ENCODE data around the gene ADAMTS17.

ADAMTS17 gene

DNA sequence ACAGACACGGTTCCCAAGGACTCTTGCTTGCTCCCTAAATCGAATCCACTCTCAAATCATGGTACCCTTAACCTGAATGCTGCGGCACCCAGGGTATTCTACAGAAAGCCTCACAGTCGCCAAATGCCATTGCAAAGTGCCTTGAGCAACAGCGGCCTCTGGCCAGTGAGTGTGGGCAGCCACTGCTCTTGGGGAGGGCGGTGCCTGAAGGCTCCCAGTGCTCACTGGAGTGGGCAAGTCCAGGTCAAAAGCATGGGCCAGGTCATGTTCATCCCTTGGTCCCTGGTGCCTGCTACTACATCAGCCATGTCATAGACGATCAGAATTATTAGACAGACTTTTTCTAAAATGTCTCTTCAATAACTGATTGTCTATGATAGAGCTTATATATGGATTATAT is 82.5 kb downstream of the ADAMTS17 start:
- no peaks in the 10 kb centered on the region for H3K27me3 ChIP-seq (ENCODE audit: control insufficient read depth in 1 of 2, insufficient read depth in 2 of 2, low read length in 2 of 2)
- no peaks in the 10 kb centered on the region for H3K9me3 ChIP-seq (ENCODE audit: control insufficient read depth in 2 of 2, low read length in 2 of 2)
- H3K4me3 ChIP-seq (ENCODE audit: low read length in 2 of 2): no peak overlapping the region
- H3K4me1 ChIP-seq (ENCODE audit: control insufficient read depth, insufficient read depth, low read length): no peaks in the 10 kb centered on the region
- H3K27ac ChIP-seq (ENCODE audit: low read length): no peak overlapping the region
- H3K9ac ChIP-seq (ENCODE audit: low read length in 2 of 2): no peak overlapping the region
- peaks cover 0 to 2% of the 10 kb centered on the region in 2 donors for H3K36me3 ChIP-seq (ENCODE audit: control insufficient read depth in 2 of 2, insufficient read depth in 2 of 2, low read length in 2 of 2)

- no peak overlapping the region for H3K9ac ChIP-seq (ENCODE audit: low read length in 2 of 2)
Observed at GRCh38 chr15:100256970-100257650, 84.7 kb downstream of the ADAMTS17 start.

GRCh38 chr15:100256101-100256969 is 85.4 kb downstream of the ADAMTS17 start:
- Histone ChIP-seq H3K4me1 (ENCODE audit: control insufficient read depth, insufficient read depth, low read length) (no peaks in the 10 kb centered on the region), H3K9me3 (ENCODE audit: control insufficient read depth in 2 of 2, low read length in 2 of 2) (no peaks in the 10 kb centered on the region), H3K4me3 (ENCODE audit: low read length in 2 of 2) (no peak overlapping the region), H3K27ac (ENCODE audit: low read length) (no peak overlapping the region), H3K9ac (ENCODE audit: low read length in 2 of 2) (no peak overlapping the region), H3K27me3 (ENCODE audit: control insufficient read depth in 1 of 2, insufficient read depth in 2 of 2, low read length in 2 of 2) (no peaks in the 10 kb centered on the region), H3K36me3 (ENCODE audit: control insufficient read depth in 2 of 2, insufficient read depth in 2 of 2, low read length in 2 of 2) (no peaks in the 10 kb centered on the region)

More at GRCh38 chr15:100256970-100257650, 84.7 kb downstream of the ADAMTS17 start:
- H3K27me3 ChIP-seq (ENCODE audit: control insufficient read depth in 1 of 2, insufficient read depth in 2 of 2, low read length in 2 of 2): no peaks in the 10 kb centered on the region
- H3K4me1 ChIP-seq (ENCODE audit: control insufficient read depth, insufficient read depth, low read length): no peaks in the 10 kb centered on the region
- H3K4me3 ChIP-seq (ENCODE audit: low read length in 2 of 2): no peak overlapping the region
- H3K36me3 ChIP-seq (ENCODE audit: control insufficient read depth in 2 of 2, insufficient read depth in 2 of 2, low read length in 2 of 2): peaks cover 0 to 2% of the 10 kb centered on the region in 2 donors
- no peaks in the 10 kb centered on the region for H3K9me3 ChIP-seq (ENCODE audit: control insufficient read depth in 2 of 2, low read length in 2 of 2)
- H3K27ac ChIP-seq (ENCODE audit: low read length): no peak overlapping the region

DNA sequence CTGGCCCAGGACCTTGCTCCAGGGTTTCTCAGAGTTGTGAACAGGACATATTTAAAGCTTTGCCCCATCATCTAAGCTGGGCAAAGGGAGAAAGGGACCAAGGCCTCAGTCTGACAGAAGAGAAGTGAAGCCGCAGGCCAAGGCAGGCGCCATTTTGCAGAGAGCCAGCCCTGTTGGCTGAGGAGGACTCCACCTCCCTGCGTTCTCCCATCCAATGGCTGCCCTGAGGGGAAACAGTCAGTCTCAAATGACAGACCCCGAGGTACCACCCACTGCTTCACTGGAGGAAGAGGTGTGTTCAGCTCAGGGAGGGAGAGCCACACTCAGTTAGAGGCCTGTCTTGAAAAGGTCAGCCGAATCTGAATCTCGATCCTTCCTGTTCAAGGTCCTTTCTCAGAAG is 86.1 kb downstream of the ADAMTS17 start:
- Histone ChIP-seq H3K27ac (ENCODE audit: low read length) (no peak overlapping the region), H3K36me3 (ENCODE audit: control insufficient read depth in 2 of 2, insufficient read depth in 2 of 2, low read length in 2 of 2) (no peaks in the 10 kb centered on the region), H3K4me1 (ENCODE audit: control insufficient read depth, insufficient read depth, low read length) (no peaks in the 10 kb centered on the region), H3K9me3 (ENCODE audit: control insufficient read depth in 2 of 2, low read length in 2 of 2) (no peaks in the 10 kb centered on the region), H3K27me3 (ENCODE audit: control insufficient read depth in 1 of 2, insufficient read depth in 2 of 2, low read length in 2 of 2) (no peaks in the 10 kb centered on the region), H3K9ac (ENCODE audit: low read length in 2 of 2) (no peak overlapping the region), H3K4me3 (ENCODE audit: low read length in 2 of 2) (no peak overlapping the region)

GRCh38 chr15:100254691-100255090 is 87.1 kb downstream of the ADAMTS17 start:
- no peaks in the 10 kb centered on the region for H3K27me3 ChIP-seq (ENCODE audit: control insufficient read depth in 1 of 2, insufficient read depth in 2 of 2, low read length in 2 of 2)
- no peak overlapping the region for H3K9ac ChIP-seq (ENCODE audit: low read length in 2 of 2)
- no peaks in the 10 kb centered on the region for H3K4me1 ChIP-seq (ENCODE audit: control insufficient read depth, insufficient read depth, low read length)
- H3K27ac ChIP-seq (ENCODE audit: low read length): no peak overlapping the region
- H3K36me3 ChIP-seq (ENCODE audit: control insufficient read depth in 2 of 2, insufficient read depth in 2 of 2, low read length in 2 of 2): no peaks in the 10 kb centered on the region
- no peak overlapping the region for H3K4me3 ChIP-seq (ENCODE audit: low read length in 2 of 2)
- no peaks in the 10 kb centered on the region for H3K9me3 ChIP-seq (ENCODE audit: control insufficient read depth in 2 of 2, low read length in 2 of 2)

DNA sequence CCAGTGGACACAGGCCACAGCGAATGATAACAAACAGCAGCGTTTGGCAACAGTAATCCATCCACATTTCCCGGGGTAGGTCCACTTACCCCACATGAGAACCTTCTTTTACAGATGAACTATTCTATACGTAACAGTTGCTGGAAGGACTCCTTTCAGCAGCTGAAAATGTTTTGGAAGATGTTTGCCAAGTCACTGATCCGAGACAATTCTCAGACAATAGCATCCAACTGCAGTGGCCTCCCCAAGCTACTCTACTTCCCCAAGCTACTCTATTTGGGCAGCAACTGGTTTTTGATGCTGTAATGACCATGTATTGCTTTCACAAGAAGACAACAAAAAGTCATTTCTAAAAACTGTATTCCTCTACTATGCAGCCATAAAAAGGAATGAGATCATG is 87.5 kb downstream of the ADAMTS17 start:
- H3K36me3 ChIP-seq (ENCODE audit: control insufficient read depth in 2 of 2, insufficient read depth in 2 of 2, low read length in 2 of 2): no peaks in the 10 kb centered on the region

DNA sequence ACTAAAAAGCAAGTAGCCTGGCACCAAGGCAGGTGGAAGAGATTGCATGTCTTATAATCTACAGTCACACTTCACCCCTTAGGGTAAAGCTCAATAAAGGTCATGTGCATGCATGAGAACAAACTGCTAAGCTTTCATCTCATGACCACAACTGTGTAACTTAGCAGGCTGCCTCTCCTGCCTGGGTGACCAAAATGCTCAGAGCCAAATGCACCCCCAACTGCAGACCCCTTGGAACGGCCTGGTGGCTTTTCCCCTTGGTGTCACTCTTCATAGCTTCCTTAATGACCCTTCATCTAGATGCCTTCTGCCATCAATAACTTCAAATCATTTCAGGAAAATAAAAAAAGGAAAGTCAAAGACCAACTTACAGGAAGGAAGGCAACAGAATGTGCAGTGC is 88.1 kb downstream of the ADAMTS17 start:
- H3K4me1 ChIP-seq (ENCODE audit: control insufficient read depth, insufficient read depth, low read length): no peaks in the 10 kb centered on the region
- no peaks in the 10 kb centered on the region for H3K36me3 ChIP-seq (ENCODE audit: control insufficient read depth in 2 of 2, insufficient read depth in 2 of 2, low read length in 2 of 2)
- H3K27me3 ChIP-seq (ENCODE audit: control insufficient read depth in 1 of 2, insufficient read depth in 2 of 2, low read length in 2 of 2): no peaks in the 10 kb centered on the region
- H3K9ac ChIP-seq (ENCODE audit: low read length in 2 of 2): no peak overlapping the region
- H3K9me3 ChIP-seq (ENCODE audit: control insufficient read depth in 2 of 2, low read length in 2 of 2): no peaks in the 10 kb centered on the region
- H3K4me3 ChIP-seq (ENCODE audit: low read length in 2 of 2): no peak overlapping the region
- H3K27ac ChIP-seq (ENCODE audit: low read length): no peak overlapping the region

More for the DNA sequence above, 87.5 kb downstream of the ADAMTS17 start:
- Histone ChIP-seq H3K9ac (ENCODE audit: low read length in 2 of 2) (no peak overlapping the region), H3K27me3 (ENCODE audit: control insufficient read depth in 1 of 2, insufficient read depth in 2 of 2, low read length in 2 of 2) (no peaks in the 10 kb centered on the region), H3K4me1 (ENCODE audit: control insufficient read depth, insufficient read depth, low read length) (no peaks in the 10 kb centered on the region), H3K4me3 (ENCODE audit: low read length in 2 of 2) (no peak overlapping the region), H3K27ac (ENCODE audit: low read length) (no peak overlapping the region), H3K9me3 (ENCODE audit: control insufficient read depth in 2 of 2, low read length in 2 of 2) (no peaks in the 10 kb centered on the region)

GRCh38 chr15:100252779-100253417 is 88.9 kb downstream of the ADAMTS17 start:
- no peaks in the 10 kb centered on the region for H3K27me3 ChIP-seq (ENCODE audit: control insufficient read depth in 1 of 2, insufficient read depth in 2 of 2, low read length in 2 of 2)
- H3K4me3 ChIP-seq (ENCODE audit: low read length in 2 of 2): no peak overlapping the region
- H3K9ac ChIP-seq (ENCODE audit: low read length in 2 of 2): no peak overlapping the region
- no peaks in the 10 kb centered on the region for H3K4me1 ChIP-seq (ENCODE audit: control insufficient read depth, insufficient read depth, low read length)
- H3K27ac ChIP-seq (ENCODE audit: low read length): no peak overlapping the region
- no peaks in the 10 kb centered on the region for H3K36me3 ChIP-seq (ENCODE audit: control insufficient read depth in 2 of 2, insufficient read depth in 2 of 2, low read length in 2 of 2)
- H3K9me3 ChIP-seq (ENCODE audit: control insufficient read depth in 2 of 2, low read length in 2 of 2): no peaks in the 10 kb centered on the region

GRCh38 chr15:100252359-100252758 is 89.4 kb downstream of the ADAMTS17 start:
- H3K36me3 ChIP-seq (ENCODE audit: control insufficient read depth in 2 of 2, insufficient read depth in 2 of 2, low read length in 2 of 2): no peaks in the 10 kb centered on the region
- H3K27ac ChIP-seq (ENCODE audit: low read length): no peak overlapping the region
- H3K9ac ChIP-seq (ENCODE audit: low read length in 2 of 2): no peak overlapping the region
- no peaks in the 10 kb centered on the region for H3K9me3 ChIP-seq (ENCODE audit: control insufficient read depth in 2 of 2, low read length in 2 of 2)
- no peaks in the 10 kb centered on the region for H3K27me3 ChIP-seq (ENCODE audit: control insufficient read depth in 1 of 2, insufficient read depth in 2 of 2, low read length in 2 of 2)
- no peak overlapping the region for H3K4me3 ChIP-seq (ENCODE audit: low read length in 2 of 2)
- H3K4me1 ChIP-seq (ENCODE audit: control insufficient read depth, insufficient read depth, low read length): no peaks in the 10 kb centered on the region

GRCh38 chr15:100250176-100250800 is 91.5 kb downstream of the ADAMTS17 start:
- Histone ChIP-seq H3K27ac (ENCODE audit: low read length) (no peak overlapping the region), H3K36me3 (ENCODE audit: control insufficient read depth in 2 of 2, insufficient read depth in 2 of 2, low read length in 2 of 2) (no peaks in the 10 kb centered on the region), H3K4me3 (ENCODE audit: low read length in 2 of 2) (no peak overlapping the region), H3K4me1 (ENCODE audit: control insufficient read depth, insufficient read depth, low read length) (peaks cover 2% of the 10 kb centered on the region), H3K9ac (ENCODE audit: low read length in 2 of 2) (no peak overlapping the region), H3K27me3 (ENCODE audit: control insufficient read depth in 1 of 2, insufficient read depth in 2 of 2, low read length in 2 of 2) (no peaks in the 10 kb centered on the region), H3K9me3 (ENCODE audit: control insufficient read depth in 2 of 2, low read length in 2 of 2) (no peaks in the 10 kb centered on the region)

Measured in stomach smooth muscle (tissue), 2 donors.